SU-DHL-6 (cell line): ENCODE measurements around the gene LIPE.
A peak's percentile ranks its signal among the peaks of the same experiment; 100 is the strongest.

Source experiments
- H2AFZ ChIP-seq: fragments of 200-600 bp; sonication (generic); 2 replicates; pipeline ENCODE4 v1.6.1; 2014; ENCODE audit warnings: low read depth, mild to moderate bottlenecking, moderate library complexity, mixed read lengths, antibody characterized with exemption, low read length; ENCODE audit not compliant: severe bottlenecking
- H3F3A ChIP-seq: fragments of 200-600 bp; shearing (Covaris generic); 2 replicates; pipeline ENCODE4 v1.6.0; 2016; ENCODE audit warnings: antibody characterized with exemption, mild to moderate bottlenecking; ENCODE audit not compliant: insufficient read depth
- H3K27ac ChIP-seq: fragments of 200-600 bp; sonication (generic); 2 replicates; pipeline ENCODE4 v1.5.1; 2016; ENCODE audit warnings: low read depth, mild to moderate bottlenecking, low read length, moderate library complexity, mixed read lengths
- H3K27me3 ChIP-seq: fragments of 200-600 bp; sonication (generic), shearing (Covaris generic); 2 replicates; pipeline ENCODE4 v1.6.0; 2014; ENCODE audit warnings: mild to moderate bottlenecking, low read length
- H3K36me3 ChIP-seq: fragments of 200-600 bp; sonication (generic); 2 replicates; pipeline ENCODE4 v1.6.1; 2014; ENCODE audit warnings: mild to moderate bottlenecking, low read length, mixed read lengths
- H3K4me2 ChIP-seq: fragments of 300-600, 200-600 bp; shearing (Covaris generic), sonication (generic); 2 replicates; pipeline ENCODE4 v1.6.0; 2014; ENCODE audit warnings: low read length, low read depth, mild to moderate bottlenecking; ENCODE audit not compliant: poor library complexity, severe bottlenecking
- H3K4me3 ChIP-seq: fragments of 200-600 bp; sonication (generic); 2 replicates; pipeline ENCODE4 v1.5.1; 2014; ENCODE audit warnings: antibody characterized with exemption, low read length, mild to moderate bottlenecking, mixed read lengths; ENCODE audit not compliant: insufficient read depth, poor library complexity, severe bottlenecking
- H3K79me2 ChIP-seq: fragments of 200-600 bp; sonication (generic); 2 replicates; pipeline ENCODE4 v1.6.1; 2014; ENCODE audit warnings: mild to moderate bottlenecking, low read length, moderate library complexity; ENCODE audit not compliant: insufficient read depth
- H3K9ac ChIP-seq: fragments of 200-600 bp; sonication (generic); 2 replicates; pipeline ENCODE4 v1.7.0; 2014; ENCODE audit warnings: mild to moderate bottlenecking, low read length
- H3K9me2 ChIP-seq: fragments of 200-600 bp; sonication (generic); replicated peaks from 2 replicates; pipeline ENCODE4 v1.6.1; 2014; ENCODE audit warnings: low read length; ENCODE audit not compliant: insufficient read depth
- H3K9me3 ChIP-seq: fragments of 200-600 bp; sonication (generic); 2 replicates; pipeline ENCODE4 v1.6.1; 2014; ENCODE audit warnings: low read length, mixed read lengths; ENCODE audit not compliant: insufficient read depth
- H4K20me1 ChIP-seq: fragments of 200-600 bp; sonication (generic); 2 replicates; pipeline ENCODE4 v1.6.1; 2014; ENCODE audit warnings: low read depth, mild to moderate bottlenecking, antibody characterized with exemption, low read length, moderate library complexity, mixed read lengths
- CTCF ChIP-seq: fragments of 200-600 bp; sonication (generic); IDR thresholded peaks from one replicate; pipeline ENCODE4 v1.5.1; 2017; ENCODE audit warnings: antibody characterized with exemption, mild to moderate bottlenecking, low read length, moderate library complexity; ENCODE audit not compliant: insufficient read depth, poor library complexity, severe bottlenecking
- EZH2phosphoT487 ChIP-seq: fragments of 200-600 bp; sonication (generic), shearing (Covaris generic); conservative IDR thresholded peaks from 2 replicates; pipeline ENCODE4 v1.6.1; 2018; ENCODE audit warnings: mild to moderate bottlenecking, antibody characterized with exemption, low read length, moderate library complexity, mixed read lengths

LIPE gene

DNA sequence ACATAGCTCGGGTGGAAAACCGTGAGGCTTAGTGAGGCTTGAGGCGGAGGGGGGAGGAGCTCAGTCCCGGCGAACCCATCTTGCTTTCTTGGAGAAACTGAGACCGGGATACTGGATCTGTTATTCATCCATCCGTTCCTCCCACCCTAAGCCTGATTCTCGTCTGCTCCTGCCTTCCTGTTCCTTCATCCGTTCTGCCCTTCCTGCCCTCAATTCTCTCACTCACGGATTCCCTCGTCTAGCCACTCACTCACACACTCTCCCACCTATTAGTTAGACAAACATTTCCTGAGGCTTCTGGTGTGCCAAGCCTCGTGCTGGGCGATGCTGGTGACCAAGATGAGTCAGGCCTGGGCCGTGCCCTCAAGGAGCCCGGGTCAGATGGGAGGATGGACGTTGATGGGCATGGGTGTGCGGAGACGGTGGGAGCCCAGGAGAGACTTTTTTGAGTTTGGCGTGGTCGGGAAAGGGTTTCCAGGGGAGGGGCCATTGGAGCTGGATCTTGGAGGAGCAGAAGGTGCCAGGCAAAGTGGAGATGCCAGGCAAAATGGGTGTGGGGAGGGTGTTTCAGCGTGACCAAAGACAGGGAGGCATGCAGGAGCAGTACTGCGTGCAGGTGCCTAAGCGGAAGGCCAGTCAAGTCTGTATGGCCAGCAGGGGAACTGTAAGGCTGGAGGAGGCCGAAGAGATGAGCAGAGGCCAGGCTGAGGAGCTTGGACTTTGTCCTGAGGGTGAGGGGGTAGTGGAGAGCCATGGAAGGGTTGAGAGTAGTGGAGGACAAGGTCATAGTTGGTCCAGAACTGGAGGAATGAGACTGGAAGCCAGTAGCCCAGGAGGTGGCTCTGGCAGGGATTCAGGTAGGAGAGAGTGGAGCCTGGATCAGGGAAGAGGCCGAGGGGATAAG is 29.7 kb downstream of the LIPE start:
- TF ChIP-seq EZH2phosphoT487 (no peak), CTCF (no peak)
- H3K9me2 ChIP-seq, result no peaks in the 10 kb centered on the region
- peak overlapping the region; percentile 83 for H3K4me3 ChIP-seq
- peak overlapping the region; percentile 73 for H3K9ac ChIP-seq
- 0 out of 2 replicates have a peak, but pooled peaks cover 7% of the 10 kb centered on the region for H3K79me2 ChIP-seq
- no peaks in the 10 kb centered on the region for H4K20me1 ChIP-seq
- peak overlapping the region; percentile 77 for H2AFZ ChIP-seq
- no peak overlapping the region for H3K27ac ChIP-seq
- no peaks in the 10 kb centered on the region for H3K36me3 ChIP-seq
- no peaks in the 10 kb centered on the region for H3K9me3 ChIP-seq
- H3K27me3 ChIP-seq, result no peaks in the 10 kb centered on the region
- peak overlapping the region; percentile 85 for H3K4me2 ChIP-seq
- H3F3A ChIP-seq, result peaks cover 11% of the 10 kb centered on the region

GRCh38 chr19:42396381-42397262 is 30.6 kb downstream of the LIPE start:
- peak overlapping the region; percentile 87 for H2AFZ ChIP-seq

DNA sequence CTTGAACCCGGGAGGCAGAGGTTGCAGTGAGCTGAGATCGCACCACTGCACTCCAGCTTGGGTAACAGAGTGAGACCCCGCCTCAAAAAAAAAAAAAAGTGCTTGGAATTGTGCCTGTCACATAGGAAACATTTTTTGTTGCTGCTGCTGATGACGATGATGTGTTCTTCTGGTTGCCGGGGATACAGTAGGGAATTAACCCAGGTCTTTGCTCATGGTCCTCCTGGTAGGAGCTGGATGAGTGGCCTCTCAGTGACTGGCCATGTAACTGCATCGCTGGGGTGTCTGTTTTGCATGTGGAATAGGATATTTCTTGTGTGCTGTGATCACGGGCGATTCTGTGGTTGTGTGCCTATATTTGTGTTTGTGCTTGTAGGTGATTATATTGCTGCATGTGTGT is 32.4 kb downstream of the LIPE start:
- Histone ChIP-seq H3K9me2 (no peaks in the 10 kb centered on the region), H3K9ac (no peak overlapping the region), H3K4me3 (no peak overlapping the region), H4K20me1 (no peaks in the 10 kb centered on the region), H3K36me3 (no peaks in the 10 kb centered on the region), H3K4me2 (no peak overlapping the region), H3K9me3 (no peaks in the 10 kb centered on the region), H3K27me3 (no peaks in the 10 kb centered on the region), H3K27ac (no peak overlapping the region), H3F3A (peaks cover 11% of the 10 kb centered on the region), H2AFZ (no peak overlapping the region), H3K79me2 (0 out of 2 replicates have a peak, but pooled peaks cover 7% of the 10 kb centered on the region)
- TF ChIP-seq CTCF (no peak), EZH2phosphoT487 (no peak)

More at GRCh38 chr19:42396381-42397262, 30.6 kb downstream of the LIPE start:
- Histone ChIP-seq H4K20me1 (no peaks in the 10 kb centered on the region), H3K27me3 (no peaks in the 10 kb centered on the region), H3K9me2 (no peaks in the 10 kb centered on the region), H3K9ac (peak overlapping the region; percentile 73), H3F3A (peaks cover 11% of the 10 kb centered on the region), H3K4me2 (peak overlapping the region; percentile 85), H3K4me3 (peak overlapping the region; percentile 83), H3K79me2 (0 out of 2 replicates have a peak, but pooled peaks cover 7% of the 10 kb centered on the region), H3K9me3 (no peaks in the 10 kb centered on the region), H3K36me3 (no peaks in the 10 kb centered on the region), H3K27ac (no peak overlapping the region)
- TF ChIP-seq EZH2phosphoT487, result no peak
- TF ChIP-seq CTCF, result no peak
